ENCODE results near the gene UBE2O. TPM values are rescaled to one million over a fixed set of nuclear protein-coding genes. Genes with fewer than 3 reads are reported as not detected.

The UBE2O gene
- polyA plus RNA-seq, 1 experiment, result 14.2 TPM

GRCh38 chr17:76492989-76493501 lies 40.1 kb upstream of the UBE2O start:
- ChIA-PET POLR2A (interaction anchor here (0.7 to 1.3 kb wide), 4 partner anchors 8 to 34 kb away, joined by 3 to 4 read pairs (median 4); no protein-coding TSS in a partner anchor), CTCF (interaction anchor here (1.2 to 2.6 kb wide), 3 partner anchors 14 to 34 kb away, joined by 6 to 8 read pairs (median 7); partner anchors contain the start of gene AANAT)
- Histone ChIP-seq H3K27me3 (ENCODE audit: control insufficient read depth, insufficient read depth, low read length) (no peaks in the 10 kb centered on the region), H3K4me3 (ENCODE audit: low read depth, low read length) (peak overlapping the region; percentile 10), H3K9me3 (ENCODE audit: control insufficient read depth, insufficient read depth, low read length) (no peaks in the 10 kb centered on the region), H3K27ac (ENCODE audit: low read depth, low read length) (peak overlapping the region; percentile 94)
- peak; percentile 68 for DNase-seq (ENCODE audit: low read depth, low spot score)
- TF ChIP-seq CTCF (IDR thresholded peaks at IDR 0.05; ENCODE audit: low read depth, low read length), result no peak

GRCh38 chr17:76492123-76492988 lies 39.4 kb upstream of the UBE2O start:
- no peak for TF ChIP-seq CTCF (IDR thresholded peaks at IDR 0.05; ENCODE audit: low read depth, low read length)
- no peak for DNase-seq (ENCODE audit: low read depth, low spot score)
- peak overlapping the region; percentile 10; the same call in 1 of the 2 replicates for H3K4me3 ChIP-seq (ENCODE audit: low read depth, low read length)
- POLR2A ChIA-PET, result interaction anchor here (1.0 to 1.3 kb wide), 3 partner anchors 7 to 30 kb away, joined by 3 to 4 read pairs (median 4); no protein-coding TSS in a partner anchor
- CTCF ChIA-PET, result interaction anchor here (0.6 to 2.6 kb wide), 4 partner anchors 15 to 34 kb away, joined by 3 to 8 read pairs (median 6); partner anchors contain the start of gene AANAT
- no peaks in the 10 kb centered on the region for H3K27me3 ChIP-seq (ENCODE audit: control insufficient read depth, insufficient read depth, low read length)
- H3K27ac ChIP-seq (ENCODE audit: low read depth, low read length), result peak overlapping the region; percentile 94
- no peaks in the 10 kb centered on the region for H3K9me3 ChIP-seq (ENCODE audit: control insufficient read depth, insufficient read depth, low read length)

DNA sequence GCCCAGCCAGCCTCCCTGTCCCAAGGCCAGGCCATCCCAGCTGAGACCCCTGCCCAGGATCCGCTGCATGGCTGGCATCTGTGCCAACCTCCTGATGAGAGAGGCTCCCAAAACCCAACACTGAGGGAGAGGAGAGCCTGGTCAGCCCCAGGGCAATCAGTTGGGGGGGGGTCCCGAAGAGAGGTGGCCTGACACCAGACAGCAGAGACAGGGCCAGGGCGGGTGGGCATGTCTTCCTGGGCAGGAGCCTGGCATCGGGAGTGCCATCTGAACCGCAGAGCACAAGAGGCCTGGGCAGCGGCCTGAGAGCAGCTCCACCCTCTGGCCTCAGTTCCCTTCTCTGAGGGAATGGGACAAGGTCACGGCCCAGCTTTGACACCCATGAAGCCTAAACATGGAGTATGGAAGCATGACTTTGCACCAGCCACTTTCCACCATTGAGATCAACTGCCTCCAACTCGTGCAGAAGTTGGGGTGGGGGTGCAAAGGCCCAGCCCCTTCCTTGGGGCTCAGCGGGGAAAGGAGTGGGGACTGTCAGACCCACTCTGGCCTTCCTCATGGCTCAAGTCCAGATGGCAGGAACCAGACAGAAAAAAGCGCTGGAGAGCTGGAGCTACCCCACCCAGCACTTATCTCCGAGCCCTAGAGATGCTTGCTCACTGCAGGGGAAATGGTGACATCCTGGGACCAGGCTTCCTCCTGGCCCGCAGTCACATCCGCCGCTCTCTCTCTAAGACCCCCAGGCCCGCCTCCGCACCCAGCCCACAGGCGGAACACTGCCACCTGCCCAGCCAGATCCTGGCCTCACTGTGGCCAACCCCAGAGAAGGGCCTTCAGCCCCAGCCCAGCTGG lies 38.5 kb upstream of the UBE2O start:
- POLR2A ChIA-PET, result no interaction called here
- H3K27ac ChIP-seq (ENCODE audit: low read depth, low read length), result peak overlapping the region; percentile 21
- no peak for TF ChIP-seq CTCF (IDR thresholded peaks at IDR 0.05; ENCODE audit: low read depth, low read length)
- H3K4me3 ChIP-seq (ENCODE audit: low read depth, low read length), result no peak overlapping the region
- H3K9me3 ChIP-seq (ENCODE audit: control insufficient read depth, insufficient read depth, low read length), result no peaks in the 10 kb centered on the region
- no peak for DNase-seq (ENCODE audit: low read depth, low spot score)
- no peaks in the 10 kb centered on the region for H3K27me3 ChIP-seq (ENCODE audit: control insufficient read depth, insufficient read depth, low read length)
- CTCF ChIA-PET, result interaction anchor here (1.1 kb wide), 1 partner anchor 25 kb away, joined by 3 read pairs; no protein-coding TSS in a partner anchor

- POLR2A ChIA-PET, result no interaction called here
- no peak overlapping the region for H3K27ac ChIP-seq (ENCODE audit: low read depth, low read length)
- no peak overlapping the region for H3K4me3 ChIP-seq (ENCODE audit: low read depth, low read length)
- no peaks in the 10 kb centered on the region for H3K9me3 ChIP-seq (ENCODE audit: control insufficient read depth, insufficient read depth, low read length)
- no peak for DNase-seq (ENCODE audit: low read depth, low spot score)
- no peak for TF ChIP-seq CTCF (IDR thresholded peaks at IDR 0.05; ENCODE audit: low read depth, low read length)
- CTCF ChIA-PET, result interaction anchor here (1.1 kb wide), 1 partner anchor 23 kb away, joined by 3 read pairs; no protein-coding TSS in a partner anchor
- H3K27me3 ChIP-seq (ENCODE audit: control insufficient read depth, insufficient read depth, low read length), result no peaks in the 10 kb centered on the region
Observed at GRCh38 chr17:76490112-76490710, 37.3 kb upstream of the UBE2O start.

Data from AG04450 (cell line).